T1000 (cell line): ENCODE results near the gene GABRP.
"Not testable (repeated sequence)": the region's sequence is repeated elsewhere in the genome, so short reads cannot be mapped to it uniquely, and the experiment has no call there.

Experiments
- DNase-seq: peaks from one replicate; lab custom pipeline; 2025; ENCODE audit warnings: mixed read lengths; lab: John Stamatoyannopoulos, UW

GABRP gene

DNA sequence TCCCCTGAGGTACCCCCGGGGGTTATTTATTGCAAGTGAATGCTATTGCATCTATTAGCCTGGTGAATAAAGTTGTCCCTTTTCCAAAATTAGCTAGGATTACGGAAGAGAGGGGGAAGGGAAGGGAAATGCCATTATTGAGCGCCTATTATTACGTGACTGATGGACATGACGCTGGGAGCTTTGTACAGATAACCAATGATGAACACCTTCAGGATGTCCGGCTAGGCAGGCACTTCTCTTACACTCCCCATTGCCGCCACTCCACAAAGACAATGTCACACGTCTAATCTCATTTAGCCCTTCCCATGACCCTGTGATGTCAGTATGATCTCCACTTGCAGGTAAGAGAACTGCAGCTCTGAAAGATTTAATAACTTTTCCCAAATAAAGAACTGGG is 9.4 kb downstream of the GABRP start:
- DNase-seq: no peak

DNA sequence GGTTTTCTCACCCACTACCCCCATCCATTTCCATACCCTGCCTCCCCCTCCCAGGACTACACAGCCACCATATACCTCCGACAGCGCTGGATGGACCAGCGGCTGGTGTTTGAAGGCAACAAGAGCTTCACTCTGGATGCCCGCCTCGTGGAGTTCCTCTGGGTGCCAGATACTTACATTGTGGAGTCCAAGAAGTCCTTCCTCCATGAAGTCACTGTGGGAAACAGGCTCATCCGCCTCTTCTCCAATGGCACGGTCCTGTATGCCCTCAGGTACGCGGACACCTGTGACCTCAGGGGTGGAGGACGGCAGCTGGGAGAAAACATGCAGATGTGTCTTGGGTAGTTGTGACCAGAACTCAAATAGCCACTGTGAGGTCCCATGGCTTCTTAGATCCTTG is 11.6 kb downstream of the GABRP start:
- no peak for DNase-seq

DNA sequence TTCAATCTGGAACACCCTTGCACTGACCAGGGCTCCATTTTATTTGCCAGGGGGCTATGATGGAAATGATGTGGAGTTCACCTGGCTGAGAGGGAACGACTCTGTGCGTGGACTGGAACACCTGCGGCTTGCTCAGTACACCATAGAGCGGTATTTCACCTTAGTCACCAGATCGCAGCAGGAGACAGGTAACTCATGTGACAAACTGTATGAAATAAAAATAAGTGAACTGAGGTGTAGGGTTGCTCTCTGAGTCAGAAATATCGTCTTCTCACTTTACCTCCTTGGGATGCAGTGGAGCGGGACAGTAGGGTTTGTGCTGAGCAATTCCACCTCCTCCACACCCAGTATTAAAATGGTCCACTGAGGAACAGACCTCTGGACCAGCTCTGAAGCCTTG is 22.1 kb downstream of the GABRP start:
- no peak for DNase-seq

DNA sequence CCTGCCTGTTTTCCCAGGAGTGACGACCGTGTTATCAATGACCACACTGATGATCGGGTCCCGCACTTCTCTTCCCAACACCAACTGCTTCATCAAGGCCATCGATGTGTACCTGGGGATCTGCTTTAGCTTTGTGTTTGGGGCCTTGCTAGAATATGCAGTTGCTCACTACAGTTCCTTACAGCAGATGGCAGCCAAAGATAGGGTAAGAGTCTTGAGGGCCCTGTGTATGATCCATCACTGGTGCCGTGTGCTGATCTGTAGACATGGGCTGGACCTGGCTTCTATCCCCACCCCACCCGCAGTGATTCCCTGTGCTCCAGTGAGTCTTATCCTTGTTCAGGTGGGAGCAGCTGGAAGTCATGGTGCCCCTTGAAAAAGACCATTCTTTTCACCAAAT is 26.0 kb downstream of the GABRP start:
- no peak for DNase-seq

DNA sequence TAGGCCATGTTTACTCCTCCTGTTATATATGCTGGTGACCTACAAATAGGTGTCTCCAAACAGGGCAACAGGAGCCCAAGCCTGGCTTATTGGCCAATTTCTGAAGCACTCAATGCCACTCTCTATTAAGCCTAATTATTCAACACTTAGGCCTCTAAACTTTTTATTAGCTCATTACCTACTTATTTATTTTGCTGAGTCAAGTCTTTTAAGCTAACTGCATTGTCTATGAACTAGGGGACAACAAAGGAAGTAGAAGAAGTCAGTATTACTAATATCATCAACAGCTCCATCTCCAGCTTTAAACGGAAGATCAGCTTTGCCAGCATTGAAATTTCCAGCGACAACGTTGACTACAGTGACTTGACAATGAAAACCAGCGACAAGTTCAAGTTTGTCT is 28.2 kb downstream of the GABRP start:
- no peak for DNase-seq

DNA sequence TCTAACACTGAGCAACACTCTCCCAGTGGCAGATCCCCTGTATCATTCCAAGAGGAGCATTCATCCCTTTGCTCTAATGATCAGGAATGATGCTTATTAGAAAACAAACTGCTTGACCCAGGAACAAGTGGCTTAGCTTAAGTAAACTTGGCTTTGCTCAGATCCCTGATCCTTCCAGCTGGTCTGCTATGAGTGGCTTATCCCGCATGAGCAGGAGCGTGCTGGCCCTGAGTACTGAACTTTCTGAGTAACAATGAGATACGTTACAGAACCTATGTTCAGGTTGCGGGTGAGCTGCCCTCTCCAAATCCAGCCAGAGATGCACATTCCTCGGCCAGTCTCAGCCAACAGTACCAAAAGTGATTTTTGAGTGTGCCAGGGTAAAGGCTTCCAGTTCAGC is 29.7 kb downstream of the GABRP start:
- DNase-seq: no peak

DNA sequence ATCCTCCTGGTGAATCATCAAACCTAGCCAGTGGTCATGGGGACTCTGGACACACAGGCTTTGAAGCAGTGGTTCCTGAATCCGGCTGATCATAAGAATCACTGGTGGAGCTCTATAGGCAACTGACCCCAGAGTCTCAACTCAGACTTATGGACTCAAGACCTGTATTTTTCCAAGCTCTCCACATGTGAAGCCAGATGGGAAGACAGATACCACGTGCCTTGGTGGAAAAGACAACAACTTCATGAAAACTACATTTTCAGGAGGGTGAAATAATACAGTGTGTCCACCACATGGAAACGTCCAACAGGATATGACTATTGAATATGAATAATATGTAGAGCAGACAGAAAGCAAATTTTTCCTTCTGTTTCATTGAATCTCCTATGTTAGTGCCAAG is 33.7 kb downstream of the GABRP start:
- no peak for DNase-seq

DNA sequence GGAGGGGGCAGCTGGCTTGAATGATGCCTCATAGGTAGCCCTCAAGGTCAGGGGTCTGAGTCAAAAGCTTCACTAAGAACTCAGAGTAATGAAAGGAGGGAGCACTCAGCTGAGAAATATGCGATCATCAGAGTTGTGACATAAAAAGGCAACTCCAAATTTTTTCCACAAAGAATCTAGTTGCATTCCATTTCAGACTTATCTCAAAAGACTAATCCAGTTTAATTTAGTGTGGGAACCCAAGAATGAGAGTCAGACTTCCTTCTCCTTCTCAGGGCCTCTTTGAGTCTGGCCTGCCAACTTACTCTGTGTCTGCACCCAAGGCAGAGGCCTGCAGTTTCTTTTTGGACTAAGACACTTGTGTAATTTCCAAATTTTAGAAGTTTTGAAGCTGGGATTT is 34.7 kb downstream of the GABRP start:
- DNase-seq: no peak

DNA sequence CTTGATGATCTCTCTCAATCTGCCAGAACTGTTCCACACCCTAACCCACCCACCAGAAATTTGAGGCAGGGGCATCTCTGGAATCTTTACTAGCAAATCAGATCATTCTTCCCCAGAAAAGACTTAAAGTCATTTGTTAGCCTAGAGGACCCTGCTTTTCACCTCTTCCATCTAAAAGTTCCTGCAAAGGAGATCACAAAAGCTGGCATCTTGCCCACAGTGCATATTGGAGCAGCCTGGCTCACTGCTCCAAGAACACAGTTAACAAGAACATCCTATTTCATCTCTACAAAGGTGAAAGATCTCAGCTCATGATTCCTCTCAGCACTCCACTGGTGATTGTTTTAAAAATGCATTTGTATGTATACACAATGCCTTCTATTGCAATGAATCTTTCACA is 36.3 kb downstream of the GABRP start:
- DNase-seq: no peak

DNA sequence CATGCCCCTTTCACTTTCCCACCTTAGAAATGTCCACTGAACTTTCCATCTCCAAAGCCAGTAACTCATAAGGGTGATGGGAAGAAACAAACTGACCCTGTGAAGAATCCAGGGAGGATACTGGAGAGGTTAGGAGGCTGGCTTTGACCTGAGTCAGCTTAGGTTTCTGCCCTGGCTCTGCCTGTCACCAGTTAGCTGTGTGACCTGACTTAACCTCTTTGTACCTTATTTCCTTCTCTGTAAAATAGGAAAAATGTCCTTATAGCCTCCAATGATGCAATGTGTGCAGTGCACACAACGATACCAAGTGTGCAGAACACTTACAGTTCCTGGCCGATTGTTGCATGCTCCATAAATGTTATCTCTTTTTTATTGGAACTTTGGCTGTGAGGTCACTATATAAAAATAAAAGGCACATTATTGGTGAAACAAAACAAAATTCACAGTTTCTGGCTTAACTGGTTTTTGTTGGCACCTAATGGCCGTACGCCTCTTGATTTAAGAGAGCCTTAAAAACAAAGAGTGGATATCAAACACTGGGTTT is 37.8 kb downstream of the GABRP start:
- no peak for DNase-seq

DNA sequence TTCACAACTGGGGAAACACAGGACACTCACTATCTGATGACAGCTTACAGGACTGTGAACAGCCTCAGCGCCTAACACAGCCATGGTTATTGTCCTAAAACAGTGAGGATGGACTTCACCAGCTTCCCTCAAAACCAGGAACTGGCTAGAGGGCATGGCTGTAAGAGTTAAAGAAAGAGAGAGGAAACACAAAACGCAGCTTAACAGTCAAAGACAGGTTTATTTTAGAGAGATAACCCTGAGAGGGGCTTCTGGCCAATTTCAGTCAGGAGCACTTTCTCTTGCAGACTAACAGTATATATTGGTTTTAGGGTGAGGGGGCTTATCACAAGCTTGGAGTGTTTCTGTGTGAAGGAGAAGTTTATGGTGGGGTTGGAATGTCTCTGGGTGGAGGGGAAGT is 42.6 kb downstream of the GABRP start:
- no peak for DNase-seq

DNA sequence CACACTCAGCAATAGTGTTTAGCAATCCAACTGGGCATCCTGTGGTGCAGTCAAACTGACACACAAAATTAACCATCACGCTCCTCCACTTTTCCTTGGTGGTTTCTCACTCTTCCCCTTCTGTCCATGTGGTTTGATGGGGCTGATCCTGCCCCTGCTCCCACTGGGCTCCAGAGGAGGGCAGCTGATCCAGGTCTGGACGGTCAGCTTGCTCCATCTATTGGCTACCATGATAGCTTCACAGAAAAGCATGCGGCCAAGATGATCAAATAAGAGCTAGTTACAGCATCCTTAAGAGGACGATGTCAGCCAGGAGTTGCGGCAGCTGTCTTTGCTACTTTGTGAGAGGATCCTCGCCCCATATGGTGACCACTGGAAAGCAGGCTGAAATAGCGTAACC is 48.7 kb downstream of the GABRP start:
- DNase-seq: no peak

DNA sequence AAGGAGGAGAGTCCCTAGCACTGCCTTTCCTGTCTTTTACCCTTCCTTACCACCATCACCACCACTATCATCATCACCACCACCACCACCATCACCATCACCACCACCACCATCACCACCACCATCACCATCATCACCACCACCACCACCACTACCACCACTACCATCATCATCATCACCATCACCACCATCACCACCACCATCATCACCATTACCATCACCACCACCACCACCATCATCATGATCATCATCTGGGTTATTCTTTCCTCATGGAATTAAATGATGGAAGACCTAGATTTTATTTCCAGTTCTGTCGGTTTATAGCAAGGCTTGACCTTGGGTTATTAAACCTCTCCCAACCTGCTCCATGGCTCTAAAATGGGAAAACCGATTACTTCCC is 50.5 kb downstream of the GABRP start:
- not testable (repeated sequence) for DNase-seq

DNA sequence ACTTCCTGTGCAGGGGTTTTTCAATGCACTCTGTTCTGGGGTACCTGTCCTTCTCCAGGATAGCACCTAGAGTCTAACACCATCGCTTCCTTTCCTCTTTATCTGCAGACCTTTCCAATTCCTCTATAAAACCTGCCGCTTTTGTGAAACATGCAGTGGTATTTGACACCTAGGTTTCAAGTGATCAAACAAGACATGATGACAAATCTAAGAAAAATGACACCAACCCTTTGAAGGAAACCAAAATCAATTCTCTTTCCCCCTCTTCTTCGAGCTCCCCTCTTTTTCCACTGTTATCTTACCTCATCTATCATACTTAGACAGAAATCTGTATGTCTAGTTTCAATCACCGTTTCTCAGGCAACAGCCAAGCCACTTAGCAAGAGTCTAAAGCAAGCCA is 52.7 kb downstream of the GABRP start:
- DNase-seq: no peak

DNA sequence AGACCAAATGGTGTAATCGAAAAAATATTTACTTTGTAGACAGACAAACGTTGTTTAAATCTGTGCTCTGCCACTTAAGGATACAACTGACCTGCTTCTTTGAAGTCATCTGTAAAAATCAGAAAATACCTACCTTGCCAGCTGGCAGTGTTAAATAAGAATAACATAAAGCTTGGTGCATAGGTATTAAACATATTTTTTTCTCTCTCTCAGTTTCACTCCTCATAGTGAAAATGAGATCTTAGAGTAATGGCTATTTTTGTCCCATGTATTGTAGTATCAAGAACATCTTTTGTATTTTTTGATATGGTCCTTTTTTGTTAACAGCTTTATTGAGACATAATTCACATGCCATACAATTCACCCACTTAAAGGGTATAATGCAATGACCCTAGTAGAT is 60.3 kb downstream of the GABRP start:
- no peak for DNase-seq

DNA sequence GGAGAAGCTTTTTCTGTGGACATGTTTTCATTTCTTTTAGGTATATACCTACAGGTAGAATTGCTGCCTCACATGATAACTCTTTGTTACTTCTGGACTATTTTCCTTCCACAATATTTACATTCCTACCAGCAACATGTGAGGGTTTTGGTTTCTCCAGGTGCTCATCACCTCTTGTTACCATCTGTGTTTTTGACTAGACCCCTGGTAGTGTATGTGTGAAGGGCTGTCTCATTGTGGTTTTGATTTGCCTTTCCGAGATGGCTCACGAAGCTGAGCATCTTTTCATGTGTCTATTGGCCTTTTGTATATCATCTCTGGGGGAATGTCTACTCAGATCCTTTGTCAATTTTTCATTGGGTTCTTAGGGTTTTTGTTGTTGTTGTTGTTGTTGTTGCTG is 61.1 kb downstream of the GABRP start:
- DNase-seq: no peak

DNA sequence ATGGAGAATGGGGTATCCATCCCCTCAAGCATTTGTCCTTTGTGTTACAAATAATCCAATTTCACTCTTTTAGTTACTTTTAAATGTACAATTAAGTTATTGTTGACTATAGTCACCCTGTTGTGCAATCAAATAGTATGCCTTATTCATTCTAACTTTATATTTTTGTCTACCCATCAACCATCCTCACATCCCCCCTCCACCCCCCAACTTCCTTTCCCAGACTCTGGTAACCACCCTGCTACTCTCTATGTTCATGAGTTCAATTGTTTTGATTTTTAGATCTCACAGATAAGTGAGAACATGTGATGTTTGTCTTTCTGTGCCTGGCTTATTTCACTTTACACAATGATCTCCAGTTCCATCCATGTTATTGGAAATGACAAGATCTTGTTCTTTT is 62.9 kb downstream of the GABRP start:
- no peak for DNase-seq

DNA sequence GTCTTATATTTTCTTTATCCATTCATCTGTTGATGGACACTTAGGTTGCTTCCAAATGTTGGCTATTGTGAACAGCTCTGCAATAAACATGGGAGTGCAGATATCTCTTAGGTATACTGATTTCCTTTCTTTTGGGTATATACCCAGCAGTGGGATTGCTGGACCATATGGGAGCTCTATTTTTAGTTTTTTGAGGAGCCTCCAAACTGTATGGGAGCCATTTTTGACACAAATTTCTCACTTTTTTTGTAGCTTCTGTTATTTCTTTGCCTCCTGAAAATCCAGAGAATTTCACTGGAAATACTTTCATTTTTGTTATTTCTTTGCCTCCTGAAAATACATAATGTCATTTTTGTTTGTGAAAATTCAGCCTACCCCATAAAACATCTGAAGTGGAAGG is 63.3 kb downstream of the GABRP start:
- no peak for DNase-seq

DNA sequence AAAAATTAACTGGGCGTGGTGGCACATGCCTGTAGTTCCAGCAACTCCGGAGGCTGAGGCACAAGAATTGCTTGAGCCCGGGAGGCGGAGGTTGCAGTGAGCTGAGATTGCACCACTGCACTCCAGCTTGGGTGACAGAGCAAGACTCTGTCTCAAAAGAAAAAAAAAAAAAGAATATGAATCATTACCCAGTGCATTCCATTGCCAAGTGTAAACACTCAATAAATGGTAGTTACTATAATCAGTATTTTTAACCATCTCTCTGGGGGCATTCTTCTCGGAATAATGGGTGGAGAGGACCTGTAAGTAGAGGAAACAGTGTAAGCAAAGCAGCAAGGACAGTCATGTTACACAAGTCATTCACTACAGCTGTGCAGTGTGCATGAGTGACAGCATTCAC is 64.5 kb downstream of the GABRP start:
- peak; percentile 21 for DNase-seq

DNA sequence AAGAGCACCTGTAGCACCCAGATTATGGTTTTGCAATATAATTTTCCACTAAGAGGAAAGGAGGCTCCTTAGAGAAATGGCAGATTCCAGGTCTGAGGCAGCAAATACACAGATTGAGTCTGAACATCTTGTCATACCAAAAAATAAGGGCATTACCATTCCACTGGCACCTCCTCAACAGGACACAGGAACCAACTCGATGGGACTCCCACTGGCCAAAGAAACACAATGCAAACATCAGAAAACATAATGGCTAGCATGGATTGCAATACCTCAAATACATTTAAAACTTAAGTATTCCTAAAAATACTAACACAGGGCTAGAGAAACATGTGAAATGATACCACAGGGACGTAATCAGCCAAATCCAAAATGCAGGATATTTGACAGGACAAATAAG is 65.8 kb downstream of the GABRP start:
- DNase-seq: no peak

DNA sequence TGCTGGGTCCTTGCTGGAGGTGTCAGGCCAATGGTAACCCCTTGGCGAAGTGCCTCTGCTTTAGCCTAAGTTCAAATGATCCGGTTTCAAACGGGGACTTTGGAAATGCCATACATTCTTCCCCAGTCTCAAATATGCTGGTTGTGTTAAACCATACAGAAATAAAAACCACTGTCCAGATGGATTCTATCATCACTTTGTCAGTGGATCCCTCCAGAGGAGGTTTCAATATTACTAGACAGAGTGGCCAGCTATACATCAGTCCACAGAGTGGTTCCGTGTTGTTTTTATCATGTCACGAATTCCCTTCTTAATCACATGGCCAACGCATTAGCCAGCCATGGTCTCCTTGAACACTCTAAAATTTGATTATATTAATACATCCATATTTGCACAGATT is 71.0 kb downstream of the GABRP start:
- no peak for DNase-seq

DNA sequence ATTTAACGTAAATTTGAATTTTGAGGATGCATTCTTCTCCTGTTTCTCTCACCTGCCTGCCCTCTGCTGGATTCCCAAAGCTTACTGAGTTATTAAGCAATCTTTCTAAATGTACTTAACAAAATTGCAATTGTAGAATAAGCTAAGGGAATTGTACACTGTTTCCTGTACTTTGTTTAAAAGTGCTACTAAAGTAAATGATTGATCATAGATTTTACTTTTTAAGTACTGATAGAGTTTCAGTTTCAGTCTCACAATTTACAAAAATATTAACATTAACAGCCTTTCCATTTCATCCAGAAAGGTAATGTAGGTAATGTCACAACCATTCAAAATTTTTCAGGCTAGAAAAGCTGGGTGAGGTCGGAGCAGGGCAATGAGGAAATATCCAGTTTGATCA is 73.5 kb downstream of the GABRP start:
- DNase-seq: no peak

DNA sequence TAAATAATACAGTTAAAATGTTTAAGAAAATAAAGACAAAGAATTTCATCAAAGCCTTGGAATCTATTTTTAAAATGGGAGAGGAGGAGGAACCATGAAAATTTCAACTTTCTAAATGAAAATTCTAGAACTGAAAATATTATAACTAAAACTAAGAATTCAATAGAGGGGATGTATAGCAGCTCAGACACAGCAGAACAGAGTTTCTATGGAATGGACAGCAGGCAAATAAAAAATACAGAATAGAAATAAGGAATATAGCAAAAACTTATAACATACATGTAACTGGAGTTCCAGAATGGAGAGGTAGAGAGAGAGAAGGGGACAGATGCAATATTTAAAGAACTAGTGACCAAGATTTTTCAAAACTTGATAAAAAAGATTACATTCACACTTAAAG is 76.9 kb downstream of the GABRP start:
- DNase-seq: no peak

DNA sequence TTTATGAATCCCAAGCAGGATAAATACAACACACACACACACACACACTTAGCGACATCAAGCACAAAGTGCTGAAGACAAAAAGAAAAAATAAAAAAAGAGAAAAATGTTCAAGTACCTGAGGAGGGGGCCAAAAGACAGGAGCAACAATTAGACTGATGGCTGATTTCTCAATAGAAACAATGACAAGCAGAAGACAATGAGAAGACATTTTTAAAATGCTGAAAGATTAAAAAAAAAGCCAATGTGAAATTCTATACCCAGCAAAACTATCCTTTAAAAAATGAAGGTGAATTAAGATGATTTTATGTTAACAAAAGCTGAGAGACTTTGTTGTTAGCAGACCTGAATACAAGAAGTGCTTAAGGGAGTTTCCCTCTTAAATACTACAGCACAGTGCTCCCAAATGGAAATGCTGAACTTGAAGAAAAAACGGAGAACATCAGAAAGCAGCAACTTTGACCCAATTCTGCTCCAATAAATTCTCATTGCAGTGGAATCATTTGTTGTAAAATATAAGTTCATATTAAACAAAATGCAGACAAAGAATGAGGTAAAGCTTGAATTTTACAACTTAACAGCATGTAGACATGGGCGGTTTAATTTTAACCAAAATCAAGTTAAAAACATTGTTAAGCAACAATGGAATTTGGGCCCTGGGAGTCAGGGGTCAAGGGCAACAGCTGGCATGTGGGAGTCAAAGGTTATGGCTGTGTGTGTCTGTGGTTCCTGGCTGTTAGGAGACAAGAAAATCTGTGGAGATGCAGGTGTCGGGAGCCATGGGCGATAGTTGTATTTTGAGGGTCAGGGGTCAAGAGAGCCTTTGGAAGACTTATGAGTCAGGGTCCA is 77.5 kb downstream of the GABRP start:
- no peak for DNase-seq

DNA sequence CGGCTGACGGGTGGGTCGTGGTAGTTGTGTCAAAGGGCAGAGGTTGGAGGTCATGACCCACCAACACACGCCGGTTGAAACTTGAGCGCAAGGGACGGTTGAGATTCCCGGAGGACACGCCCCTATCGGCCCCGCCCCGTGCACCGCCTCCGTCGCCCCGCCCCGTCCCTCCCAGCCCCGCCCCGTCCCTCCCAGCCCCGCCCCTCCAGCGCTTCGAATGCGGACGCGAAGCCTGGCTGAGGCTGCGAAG is 78.1 kb downstream of the GABRP start:
- DNase-seq: no peak
